K562 (cell line): Measurements from ENCODE around the gene DAPK2. TPM values are rescaled to one million over a fixed set of nuclear protein-coding genes. Genes with fewer than 3 reads are reported as not detected.

Experiments used
- ATF7 ChIP-seq: fragments of 450-650 bp; IDR thresholded peaks from 2 replicates; pipeline ENCODE4 v1.7.1; 2014; ENCODE audit warnings: mild to moderate bottlenecking, moderate library complexity
- CCAR2 ChIP-seq: fragments of 200-400 bp; formaldehyde crosslinking; IDR thresholded peaks from 2 replicates; pipeline ENCODE4 v1.6.1; 2017; ENCODE audit warnings: mild to moderate bottlenecking, low read depth, low read length
- CHCHD3 ChIP-seq: fragments of 250-450 bp; sonication (Bioruptor Pico); IDR thresholded peaks from 2 replicates; pipeline ENCODE4 v2.1.2; 2022; ENCODE audit warnings: mild to moderate bottlenecking
- FOSL1 ChIP-seq: fragments of 200-800 bp; sonication (Bioruptor generic); conservative IDR thresholded peaks from 2 replicates; pipeline ENCODE4 v1.6.1; 2016; ENCODE audit warnings: missing genetic modification characterization, missing compliant biosample characterization
- GTF2E2 ChIP-seq: fragments of 200-800 bp; sonication (Bioruptor generic); IDR thresholded peaks from 2 replicates; pipeline ENCODE4 v1.6.1; 2016; ENCODE audit warnings: missing genetic modification characterization, missing compliant biosample characterization
- HCFC1 ChIP-seq: IDR thresholded peaks from 2 replicates; pipeline ENCODE4 v1.6.1; 2012; ENCODE audit warnings: low read depth, low read length, improper control_type of control experiment
- HDAC8 ChIP-seq: fragments of 450-650 bp; IDR thresholded peaks from 2 replicates; pipeline ENCODE4 v1.6.1; 2016; ENCODE audit warnings: mild to moderate bottlenecking, missing genetic modification characterization, moderate library complexity, missing compliant biosample characterization
- HOXB6 ChIP-seq: fragments of 250-450 bp; sonication (Bioruptor Pico); IDR thresholded peaks from 2 replicates; pipeline ENCODE4 v1.5.1; 2022; ENCODE audit warnings: mild to moderate bottlenecking, borderline replicate concordance
- MTA1 ChIP-seq: fragments of 450-650 bp; IDR thresholded peaks from 2 replicates; pipeline ENCODE4 v1.6.1; 2017; ENCODE audit warnings: borderline replicate concordance
- NFE2 ChIP-seq: IDR thresholded peaks from 2 replicates; pipeline ENCODE4 v1.6.1; 2014; ENCODE audit warnings: antibody characterized with exemption, low read depth
- NKRF ChIP-seq: fragments of 450-650 bp; IDR thresholded peaks from 2 replicates; pipeline ENCODE4 v1.6.1; 2016; ENCODE audit warnings: borderline replicate concordance
- PHF8 ChIP-seq: fragments of 200-600 bp; sonication (generic); IDR thresholded peaks from 2 replicates; pipeline ENCODE4 v1.6.1; 2012; ENCODE audit warnings: mixed run types, mild to moderate bottlenecking, inconsistent platforms, low read length, moderate library complexity, borderline replicate concordance
- POLR3A ChIP-seq: IDR thresholded peaks from 2 replicates; pipeline ENCODE4 v1.6.1; 2011; ENCODE audit warnings: borderline replicate concordance, mild to moderate bottlenecking, moderate library complexity; ENCODE audit not compliant: insufficient read length, insufficient read depth; ENCODE audit errors: extremely low read depth
- RB1 ChIP-seq: fragments of 450-650 bp; IDR thresholded peaks from 2 replicates; pipeline ENCODE4 v1.6.1; 2017; ENCODE audit warnings: low read depth, mild to moderate bottlenecking
- RBM17 ChIP-seq: fragments of 200-400 bp; formaldehyde crosslinking; IDR thresholded peaks from 2 replicates; pipeline ENCODE4 v1.6.1; 2017; ENCODE audit warnings: low read depth, mild to moderate bottlenecking, low read length, borderline replicate concordance
- TBP ChIP-seq: optimal IDR thresholded peaks from 2 replicates; pipeline ENCODE3; 2011; ENCODE audit warnings: low read depth, low read length, improper control_type of control experiment
- U2AF1 ChIP-seq: fragments of 200-400 bp; formaldehyde crosslinking; optimal IDR thresholded peaks from 2 replicates; pipeline ENCODE3; 2017; ENCODE audit warnings: mild to moderate bottlenecking, low read depth, low read length, moderate library complexity
- XRCC3 ChIP-seq: fragments of 450-650 bp; IDR thresholded peaks from 2 replicates; pipeline ENCODE4 v1.6.1; 2017; ENCODE audit warnings: mild to moderate bottlenecking, moderate library complexity
- ZBTB11 ChIP-seq, 3 experiments: fragments of 200-800 bp in 1 of 3; fragments of 250-450 bp in 1 of 3; fragments of 450-650 bp in 1 of 3; sonication (Bioruptor Pico) in 1 of 3; sonication (Bioruptor generic) in 1 of 3; formaldehyde crosslinking in 1 of 3; IDR thresholded peaks; 2 replicates each; pipeline versions ENCODE4 v1.6.1 to v1.8.0; 2016 to 2022; ENCODE audit warnings: mild to moderate bottlenecking in 2 of 3, missing genetic modification characterization in 2 of 3, missing compliant biosample characterization in 1 of 3, moderate library complexity in 1 of 3
- ZFP30 ChIP-seq: fragments of 250-450 bp; sonication (Bioruptor Pico); IDR thresholded peaks from 2 replicates; pipeline ENCODE4 v1.8.0; 2022; ENCODE audit warnings: moderate library complexity, mild to moderate bottlenecking, inconsistent platforms, borderline replicate concordance
- ZNF316 ChIP-seq: fragments of 450-650 bp; IDR thresholded peaks from 2 replicates; pipeline ENCODE4 v1.6.1; 2016
- ZNF436 ChIP-seq: fragments of 250-450, 450-650 bp; sonication (Bioruptor Pico); formaldehyde crosslinking; IDR thresholded peaks from 2 replicates; pipeline ENCODE4 v1.7.0; 2020; ENCODE audit warnings: mild to moderate bottlenecking
- polyA plus RNA-seq, 8 experiments: library from polyadenylated mRNA; depleted of rRNA in 4 of 8; stranded (reverse) in 5 of 8; unstranded in 3 of 8; fragments of >200 nt; fragmentation: Nextera tagmentation in 2 of 8; fragmentation: Illumina TruSeq in 1 of 8; extraction: Ambion mirVana in 2 of 8; extraction: Trizol in 1 of 8; gene quantifications; 2 replicates each; pipeline versions ENCODE4 v1.2.1 to v1.2.3, GENCODE V29; 2011 to 2014; ENCODE audit warnings: inconsistent platforms in 1 of 8, missing spikeins in 1 of 8
- total RNA-seq, 7 experiments: library from RNA; depleted of rRNA in 6 of 7; stranded (reverse); fragments of >200 nt in 6 of 7; fragmentation: Illumina TruSeq in 2 of 7; extraction: Trizol in 2 of 7; gene quantifications; 2 replicates each; pipeline versions ENCODE4 v1.2.1 to v1.2.3, GENCODE V29; 2011 to 2021; ENCODE audit warnings: low replicate concordance in 1 of 7
- TF ChIP-seq, protein P1 (sequence below): sonication (generic); formaldehyde crosslinking; IDR thresholded peaks from 2 replicates; pipeline ENCODE4 v1.4.0; 2020; ENCODE audit warnings: mild to moderate bottlenecking, missing genetic modification reagents

The DAPK2 gene
- total and polyA plus RNA-seq, 9 of the 15 experiments (the other 6 are each of a cell fraction or from before 2014, with no cell fraction given) = 0.14 to 5.2 (median 2.2) TPM

GRCh38 chr15:64004587-64004986, 41.7 kb downstream of the DAPK2 start (continued):
- TF ChIP-seq PHF8 = no peak
- peak; percentile 89 for TF ChIP-seq FOSL1 (tag)
- TF ChIP-seq ZNF316 = no peak
- no peak for TF ChIP-seq CCAR2
- peak; percentile 83 for TF ChIP-seq NFE2
- TF ChIP-seq ZFP30 (CRISPR knock-in tag) = no peak
- TF ChIP-seq HOXB6 (CRISPR knock-in tag) = no peak
- peak; percentile 51; the same call in 1 of the 2 replicates for TF ChIP-seq ATF7
- no peak for TF ChIP-seq U2AF1
- TF ChIP-seq HDAC8 (tag) = no peak
- TF ChIP-seq MTA1 = no peak
- no peak for TF ChIP-seq NKRF
- TF ChIP-seq HCFC1 = no peak
- no peak for TF ChIP-seq ZNF436 (CRISPR knock-in tag)
- no peak for TF ChIP-seq XRCC3
- TF ChIP-seq ZBTB11 (CRISPR knock-in tag; IDR thresholded peaks at IDR 0.05) = no peak
- TF ChIP-seq GTF2E2 (tag) = no peak
- TF ChIP-seq CHCHD3 (CRISPR knock-in tag) = no peak
- TF ChIP-seq RBM17 = no peak
- no peak for TF ChIP-seq POLR3A
- TF ChIP-seq TBP = no peak
- TF ChIP-seq, protein P1, sequence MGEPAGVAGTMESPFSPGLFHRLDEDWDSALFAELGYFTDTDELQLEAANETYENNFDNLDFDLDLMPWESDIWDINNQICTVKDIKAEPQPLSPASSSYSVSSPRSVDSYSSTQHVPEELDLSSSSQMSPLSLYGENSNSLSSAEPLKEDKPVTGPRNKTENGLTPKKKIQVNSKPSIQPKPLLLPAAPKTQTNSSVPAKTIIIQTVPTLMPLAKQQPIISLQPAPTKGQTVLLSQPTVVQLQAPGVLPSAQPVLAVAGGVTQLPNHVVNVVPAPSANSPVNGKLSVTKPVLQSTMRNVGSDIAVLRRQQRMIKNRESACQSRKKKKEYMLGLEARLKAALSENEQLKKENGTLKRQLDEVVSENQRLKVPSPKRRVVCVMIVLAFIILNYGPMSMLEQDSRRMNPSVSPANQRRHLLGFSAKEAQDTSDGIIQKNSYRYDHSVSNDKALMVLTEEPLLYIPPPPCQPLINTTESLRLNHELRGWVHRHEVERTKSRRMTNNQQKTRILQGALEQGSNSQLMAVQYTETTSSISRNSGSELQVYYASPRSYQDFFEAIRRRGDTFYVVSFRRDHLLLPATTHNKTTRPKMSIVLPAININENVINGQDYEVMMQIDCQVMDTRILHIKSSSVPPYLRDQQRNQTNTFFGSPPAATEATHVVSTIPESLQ (CRISPR knock-in tag) = no peak
- TF ChIP-seq RB1 = no peak
